Endothelial cell of umbilical vein (primary cell): ENCODE data around the gene NBR1. TPM values are rescaled to one million over a fixed set of nuclear protein-coding genes. Genes with fewer than 3 reads are reported as not detected.
"Not testable (repeated sequence)": the region's sequence is repeated elsewhere in the genome, so short reads cannot be mapped to it uniquely, and the experiment has no call there.

Experiments used
- BruUV-seq: library from RNA; stranded (reverse); fragments of 400-500 nt; replicated peaks from 2 replicates; lab custom pipeline; 2021; lab: Mats Ljungman, UMichigan
- CTCF ChIA-PET: fragments of 300-600, 350-600 bp; sonication (Branson Sonifier 250); formaldehyde crosslinking; loops from one replicate; lab custom pipeline; 2021; ENCODE audit warnings: antibody characterized with exemption, inconsistent platforms; lab: Charles Lee
- POLR2A ChIA-PET: fragments of 300-600, 350-600 bp; sonication (Branson Sonifier 250); formaldehyde crosslinking; loops from one replicate; lab custom pipeline; 2021; ENCODE audit warnings: antibody characterized with exemption, inconsistent platforms; lab: Charles Lee
- DNase-seq: peaks from one replicate; pipeline ENCODE4 v3.0.0-alpha.2; 2011; ENCODE audit warnings: low read depth, low spot score
- FAIRE-seq: peaks from 2 replicates; lab custom pipeline; 2011; peaks lifted over from hg19 to GRCh38; lab: Jason Lieb, UNC
- H2AFZ ChIP-seq: 2 replicates; pipeline ENCODE4 v1.6.0; 2012; ENCODE audit warnings: low read depth, low read length, control low read depth, inconsistent platforms
- H3K27ac ChIP-seq: 2 replicates; pipeline ENCODE4 v1.5.1; 2011; ENCODE audit warnings: low read depth, mild to moderate bottlenecking, control low read depth, low read length, moderate library complexity; ENCODE audit not compliant: insufficient read depth
- H3K27me3 ChIP-seq, 2 experiments: 2 replicates each; pipeline versions ENCODE4 v1.6.0 to v1.6.1; 2011; ENCODE audit warnings: low read length in 2 of 2, mixed read lengths in 1 of 2; ENCODE audit not compliant: control insufficient read depth in 2 of 2, insufficient read depth in 2 of 2
- H3K36me3 ChIP-seq, 2 experiments: 2 replicates in 1 of 2; 3 replicates in 1 of 2; pipeline ENCODE4 v1.5.1; 2011; ENCODE audit warnings: low read length in 2 of 2, mild to moderate bottlenecking in 1 of 2, moderate library complexity in 1 of 2; ENCODE audit not compliant: control insufficient read depth in 2 of 2, insufficient read depth in 2 of 2; ENCODE audit errors: extremely low read depth in 1 of 2
- H3K4me1 ChIP-seq: 3 replicates; pipeline ENCODE4 v1.5.1; 2011; ENCODE audit warnings: mild to moderate bottlenecking, low read length; ENCODE audit not compliant: control insufficient read depth, insufficient read depth; ENCODE audit errors: extremely low read depth
- H3K4me2 ChIP-seq: 2 replicates; pipeline ENCODE4 v1.6.1; 2011; ENCODE audit warnings: low read length, control low read depth, mixed read lengths; ENCODE audit not compliant: insufficient read depth
- H3K4me3 ChIP-seq, 3 experiments: fragments of 200-600 bp in 1 of 3; sonication (generic), shearing (Covaris generic) in 1 of 3; replicated peaks in 1 of 3; 2 replicates each; pipeline ENCODE4 v1.5.1; 2011 to 2016; ENCODE audit warnings: control low read depth in 3 of 3, low read length in 3 of 3, mild to moderate bottlenecking in 2 of 3, inconsistent platforms in 1 of 3, low read depth in 1 of 3, moderate library complexity in 1 of 3; ENCODE audit not compliant: insufficient read depth in 1 of 3
- H3K79me2 ChIP-seq: 2 replicates; pipeline ENCODE4 v1.6.0; 2012; ENCODE audit warnings: low read length, inconsistent platforms; ENCODE audit not compliant: control insufficient read depth, insufficient read depth
- H3K9ac ChIP-seq: replicated peaks from 2 replicates; pipeline ENCODE3; 2011; ENCODE audit warnings: low read length, control low read depth; ENCODE audit not compliant: insufficient read depth; ENCODE audit errors: extremely low read depth
- H3K9me1 ChIP-seq: replicated peaks from 3 replicates; pipeline ENCODE4 v1.6.0; 2011; ENCODE audit warnings: mild to moderate bottlenecking, low read length; ENCODE audit not compliant: control insufficient read depth, insufficient read depth; ENCODE audit errors: extremely low read depth
- H3K9me3 ChIP-seq: replicated peaks from 2 replicates; pipeline ENCODE4 v1.5.1; 2012; ENCODE audit warnings: low read length, inconsistent platforms; ENCODE audit not compliant: control insufficient read depth, insufficient read depth
- H4K20me1 ChIP-seq: replicated peaks from 2 replicates; pipeline ENCODE3; 2011; ENCODE audit warnings: mild to moderate bottlenecking, low read length; ENCODE audit not compliant: control insufficient read depth, insufficient read depth; ENCODE audit errors: extremely low read depth
- CTCF ChIP-seq, 2 donors: IDR thresholded peaks; 1 replicate in 1 of 2; 2 replicates in 1 of 2; pipeline ENCODE4 v1.5.1; 2011; ENCODE audit warnings: low read length in 2 of 2, mild to moderate bottlenecking in 2 of 2, moderate library complexity in 2 of 2, control low read depth in 1 of 2, inconsistent platforms in 1 of 2, low read depth in 1 of 2; ENCODE audit not compliant: insufficient read depth in 1 of 2; ENCODE audit errors: extremely low read depth in 1 of 2
- EZH2 ChIP-seq: IDR thresholded peaks from 2 replicates; pipeline ENCODE4 v1.6.1; 2012; ENCODE audit warnings: borderline replicate concordance, low read depth, mild to moderate bottlenecking, moderate library complexity, low read length, inconsistent platforms; ENCODE audit not compliant: severe bottlenecking
- FOS ChIP-seq: IDR thresholded peaks from 2 replicates; pipeline ENCODE4 v1.6.1; 2011; ENCODE audit warnings: mild to moderate bottlenecking, low read length, moderate library complexity, borderline replicate concordance; ENCODE audit not compliant: insufficient read depth
- GATA2 ChIP-seq: IDR thresholded peaks from 2 replicates; pipeline ENCODE4 v1.7.0; 2011; ENCODE audit warnings: low read depth, mild to moderate bottlenecking, moderate library complexity, mixed read lengths, low read length; ENCODE audit not compliant: insufficient read length, insufficient read depth
- JUN ChIP-seq: IDR thresholded peaks from 2 replicates; pipeline ENCODE4 v1.6.1; 2011; ENCODE audit warnings: borderline replicate concordance, low read depth; ENCODE audit not compliant: insufficient read length, insufficient read depth
- MAX ChIP-seq: IDR thresholded peaks from 2 replicates; pipeline ENCODE4 v1.6.1; 2011; ENCODE audit not compliant: insufficient read depth, insufficient read length
- MYC ChIP-seq: IDR thresholded peaks from one replicate; pipeline ENCODE4 v1.6.1; 2011; ENCODE audit warnings: mild to moderate bottlenecking, low read depth, low read length
- POLR2A ChIP-seq: IDR thresholded peaks from 2 replicates; pipeline ENCODE4 v1.6.1; 2012; ENCODE audit warnings: low read depth, mild to moderate bottlenecking, control low read depth, low read length
- POLR2AphosphoS5 ChIP-seq: IDR thresholded peaks from 2 replicates; pipeline ENCODE4 v1.6.1; 2012; ENCODE audit warnings: low read depth, mild to moderate bottlenecking, control low read depth, low read length, moderate library complexity; ENCODE audit not compliant: insufficient read depth
- dilution Hi-C: fragments of 300-500 bp; cut with MboI; formaldehyde crosslinking; loops from one replicate; pipeline ENCODE4 v1.15.0; 2019; ENCODE audit warnings: low sequenced_read_pairs; ENCODE audit not compliant: extremely low pct_ligation_motif_present
- intact Hi-C: fragments of 100-400 bp; cut with micrococcal nuclease; formaldehyde crosslinking; loops from one replicate; pipeline ENCODE4 v1.10.0; 2022
- polyA plus RNA-seq, 4 experiments: library from polyadenylated mRNA; depleted of rRNA in 3 of 4; stranded (reverse) in 3 of 4; unstranded in 1 of 4; fragments of >200 nt; gene quantifications; 2 replicates each; pipeline versions ENCODE4 v1.2.1 to v1.2.3, GENCODE V29; 2011 to 2012; ENCODE audit warnings: missing spikeins in 1 of 4
- total RNA-seq: library from RNA; stranded (reverse); gene quantifications from 2 replicates; pipeline ENCODE4 v1.2.3, GENCODE V29; 2021

The NBR1 gene
- total and polyA plus RNA-seq, 2 donors (not counting 3 experiments of a cell fraction or from before 2014, with no cell fraction given) = 26.4 to 57.0 TPM

GRCh38 chr17:43183921-43184320 lies 12.9 kb downstream of the NBR1 start:
- H3K27me3 ChIP-seq = no peaks in the 10 kb centered on the region
- no peaks in the 10 kb centered on the region for H4K20me1 ChIP-seq
- no peak overlapping the region for H3K4me2 ChIP-seq
- intact Hi-C loops (no loop called here), dilution Hi-C loops (no loop called here)
- no TSS peak for BruUV-seq
- no peaks in the 10 kb centered on the region for H3K4me1 ChIP-seq
- H3K27ac ChIP-seq = no peak overlapping the region
- peaks cover 2 to 3% of the 10 kb centered on the region in 2 experiments for H3K36me3 ChIP-seq
- POLR2A ChIA-PET = no interaction called here
- DNase-seq (no peak), FAIRE-seq (no peak)
- no peak overlapping the region for H2AFZ ChIP-seq
- H3K79me2 ChIP-seq = no peaks in the 10 kb centered on the region
- CTCF ChIA-PET = no interaction called here
- no peaks in the 10 kb centered on the region for H3K9me1 ChIP-seq
- no peak overlapping the region for H3K9ac ChIP-seq
- H3K4me3 ChIP-seq = no peak overlapping the region
- TF ChIP-seq FOS (no peak), JUN (no peak), MAX (no peak), CTCF (IDR thresholded peaks at IDR 0.05; ENCODE audit: extremely low read depth in 1 of 2, insufficient read depth in 1 of 2, low read depth in 1 of 2, low read length in 2 of 2) (no peak), MYC (no peak), EZH2 (no peak), GATA2 (no peak), POLR2A (no peak), POLR2AphosphoS5 (no peak)
- H3K9me3 ChIP-seq = no peaks in the 10 kb centered on the region

- H3K27me3 ChIP-seq, POLR2A ChIA-PET, H3K9me1 ChIP-seq, H3K4me3 ChIP-seq, H2AFZ ChIP-seq, H3K79me2 ChIP-seq, BruUV-seq, DNase-seq, FAIRE-seq, H3K27ac ChIP-seq, H3K9me3 ChIP-seq, H3K4me1 ChIP-seq, H3K9ac ChIP-seq, H3K4me2 ChIP-seq, intact Hi-C loops, H4K20me1 ChIP-seq, dilution Hi-C loops: not testable (repeated sequence)
- H3K36me3 ChIP-seq = peaks cover 7 to 26% of the 10 kb centered on the region in 2 experiments
- CTCF ChIA-PET = interaction anchor here (1.6 kb wide), 1 partner anchor 162 kb away, joined by 3 read pairs; no protein-coding TSS in a partner anchor
Measured at GRCh38 chr17:43186656-43187055, 15.6 kb downstream of the NBR1 start.
